H1 (cell line): ENCODE data around the gene SLC39A11. TPM values are rescaled to one million over a fixed set of nuclear protein-coding genes. Genes with fewer than 3 reads are reported as not detected.
A peak's percentile ranks its signal among the peaks of the same experiment; 100 is the strongest.

ENCODE experiments used
- CTCF ChIA-PET: fragments of 300-600 bp; sonication (Branson Sonifier 250); formaldehyde crosslinking; loops from one replicate; lab custom pipeline; 2021; ENCODE audit not compliant: partially characterized antibody; lab: Charles Lee
- POLR2A ChIA-PET: fragments of 300-600 bp; sonication (Branson Sonifier 250); formaldehyde crosslinking; loops from one replicate; lab custom pipeline; 2021; ENCODE audit warnings: inconsistent platforms; ENCODE audit not compliant: partially characterized antibody; lab: Charles Lee
- DNase-seq, 2 experiments: peaks; one replicate each; pipeline versions ENCODE4 v3.0.0 to v3.0.0-alpha.2; 2010 to 2022; ENCODE audit warnings: low spot score in 2 of 2, low read depth in 1 of 2, mixed read lengths in 1 of 2
- FAIRE-seq: peaks from 2 replicates; lab custom pipeline; 2011; peaks lifted over from hg19 to GRCh38; lab: Jason Lieb, UNC
- H2AFZ ChIP-seq: 2 replicates; pipeline ENCODE4 v1.8.1; 2012; ENCODE audit warnings: low read length, inconsistent platforms
- H2AK5ac ChIP-seq: 2 replicates; pipeline ENCODE4 v1.6.1; 2013; ENCODE audit warnings: low read depth, low read length
- H2BK120ac ChIP-seq: replicated peaks from 2 replicates; pipeline ENCODE3; 2013; ENCODE audit warnings: low read depth, low read length, inconsistent platforms
- H2BK12ac ChIP-seq: 2 replicates; pipeline ENCODE4 v1.6.1; 2013; ENCODE audit warnings: low read depth, low read length
- H2BK15ac ChIP-seq: 2 replicates; pipeline ENCODE4 v1.6.1; 2013; ENCODE audit warnings: low read length
- H2BK20ac ChIP-seq: 2 replicates; pipeline ENCODE4 v1.6.1; 2013; ENCODE audit warnings: low read length
- H2BK5ac ChIP-seq: 2 replicates; pipeline ENCODE4 v1.6.1; 2013; ENCODE audit warnings: low read depth, low read length
- H3K14ac ChIP-seq: 2 replicates; pipeline ENCODE4 v1.6.1; 2013; ENCODE audit warnings: inconsistent platforms; ENCODE audit not compliant: insufficient read length
- H3K18ac ChIP-seq: 2 replicates; pipeline ENCODE4 v1.6.1; 2013; ENCODE audit warnings: low read length; ENCODE audit errors: extremely low read depth
- H3K23ac ChIP-seq: 2 replicates; pipeline ENCODE4 v1.6.1; 2013; ENCODE audit warnings: inconsistent platforms; ENCODE audit not compliant: insufficient read length
- H3K23me2 ChIP-seq: 2 replicates; pipeline ENCODE4 v1.6.1; 2013; ENCODE audit warnings: low read depth, low read length
- H3K27ac ChIP-seq: 2 replicates; pipeline ENCODE4 v1.6.1; 2011; ENCODE audit warnings: low read depth, low read length, inconsistent platforms
- H3K27me3 ChIP-seq, 4 experiments: replicated peaks in 1 of 4; 1 replicate in 1 of 4; 2 replicates in 3 of 4; pipeline versions ENCODE4 v1.6.1 to v1.8.1; 2011 to 2013; ENCODE audit warnings: low read length in 3 of 4, mild to moderate bottlenecking in 3 of 4, inconsistent platforms in 2 of 4, mixed read lengths in 2 of 4, moderate library complexity in 1 of 4; ENCODE audit not compliant: control insufficient read depth in 3 of 4, insufficient read depth in 3 of 4; ENCODE audit errors: extremely low read depth in 1 of 4
- H3K36me3 ChIP-seq, 4 experiments: 2 replicates each; pipeline versions ENCODE4 v1.6.1 to v1.8.1; 2011 to 2013; ENCODE audit warnings: mild to moderate bottlenecking in 4 of 4, low read length in 3 of 4, moderate library complexity in 2 of 4, control low read depth in 1 of 4, inconsistent platforms in 1 of 4; ENCODE audit not compliant: insufficient read depth in 4 of 4, control insufficient read depth in 2 of 4
- H3K4ac ChIP-seq: replicated peaks from 2 replicates; pipeline ENCODE3; 2013; ENCODE audit warnings: low read length, low read depth, mixed read lengths, inconsistent platforms; ENCODE audit not compliant: insufficient read length
- H3K4me1 ChIP-seq, 4 experiments: replicated peaks in 1 of 4; 1 replicate in 1 of 4; 2 replicates in 3 of 4; pipeline versions ENCODE4 v1.6.1 to v1.8.1; 2011 to 2013; ENCODE audit warnings: low read length in 3 of 4, inconsistent platforms in 2 of 4, mixed read lengths in 1 of 4; ENCODE audit not compliant: insufficient read depth in 4 of 4, control insufficient read depth in 3 of 4
- H3K4me2 ChIP-seq, 2 experiments: 2 replicates each; pipeline versions ENCODE4 v1.6.1 to v1.8.1; 2011 to 2013; ENCODE audit warnings: low read depth in 2 of 2, low read length in 2 of 2, control low read depth in 1 of 2, inconsistent platforms in 1 of 2, mild to moderate bottlenecking in 1 of 2; ENCODE audit not compliant: insufficient read depth in 1 of 2
- H3K4me3 ChIP-seq, 4 experiments: fragments of 200-600, 300-600 bp in 1 of 4; sonication (generic), shearing (Covaris generic), sonication (Bioruptor Twin) in 1 of 4; 2 replicates each; pipeline versions ENCODE4 v1.5.1 to v1.8.1; 2011 to 2016; ENCODE audit warnings: low read length in 4 of 4, low read depth in 3 of 4, control low read depth in 2 of 4, inconsistent platforms in 2 of 4, mild to moderate bottlenecking in 2 of 4, mixed read lengths in 1 of 4, moderate library complexity in 1 of 4; ENCODE audit not compliant: insufficient read depth in 2 of 4; ENCODE audit errors: extremely low read depth in 1 of 4
- H3K56ac ChIP-seq: replicated peaks from 2 replicates; pipeline ENCODE3; 2013; ENCODE audit warnings: low read depth, mild to moderate bottlenecking, mixed read lengths, low read length, inconsistent platforms; ENCODE audit not compliant: insufficient read length
- H3K79me1 ChIP-seq: 2 replicates; pipeline ENCODE4 v1.6.1; 2013; ENCODE audit warnings: low read depth, low read length, control low read depth
- H3K79me2 ChIP-seq, 2 experiments: 2 replicates each; pipeline versions ENCODE4 v1.6.1 to v1.8.1; 2012 to 2013; ENCODE audit warnings: low read length in 2 of 2, mild to moderate bottlenecking in 2 of 2, inconsistent platforms in 1 of 2; ENCODE audit not compliant: insufficient read depth in 2 of 2, control insufficient read depth in 1 of 2
- H3K9ac ChIP-seq, 4 experiments: replicated peaks in 1 of 4; 1 replicate in 1 of 4; 2 replicates in 3 of 4; pipeline versions ENCODE4 v1.6.1 to v1.8.1; 2011 to 2013; ENCODE audit warnings: low read depth in 3 of 4, low read length in 3 of 4, control low read depth in 2 of 4, mild to moderate bottlenecking in 2 of 4, moderate library complexity in 2 of 4, inconsistent platforms in 1 of 4; ENCODE audit errors: extremely low read depth in 1 of 4
- H3K9me3 ChIP-seq, 2 experiments: 2 replicates each; pipeline versions ENCODE4 v1.6.1 to v1.8.1; 2012 to 2013; ENCODE audit warnings: mild to moderate bottlenecking in 2 of 2, moderate library complexity in 2 of 2, control low read depth in 1 of 2, inconsistent platforms in 1 of 2, low read depth in 1 of 2, low read length in 1 of 2, mixed read lengths in 1 of 2; ENCODE audit not compliant: insufficient read depth in 2 of 2
- H4K20me1 ChIP-seq, 2 experiments: replicated peaks in 1 of 2; 2 replicates each; pipeline versions ENCODE3 to v1.8.1; 2011 to 2013; ENCODE audit warnings: inconsistent platforms in 2 of 2, low read length in 2 of 2, mild to moderate bottlenecking in 1 of 2; ENCODE audit not compliant: insufficient read depth in 2 of 2, control insufficient read depth in 1 of 2
- H4K5ac ChIP-seq: 2 replicates; pipeline ENCODE4 v1.6.1; 2013; ENCODE audit warnings: low read length, low read depth, mixed read lengths, inconsistent platforms; ENCODE audit not compliant: insufficient read length
- H4K8ac ChIP-seq: 2 replicates; pipeline ENCODE4 v1.8.0; 2013; ENCODE audit warnings: mild to moderate bottlenecking, moderate library complexity, low read length, inconsistent platforms; ENCODE audit not compliant: insufficient read depth; ENCODE audit errors: extremely low read depth
- H4K91ac ChIP-seq: replicated peaks from 2 replicates; pipeline ENCODE3; 2013; ENCODE audit warnings: low read length, mixed read lengths, inconsistent platforms; ENCODE audit not compliant: insufficient read length
- FOSL1 ChIP-seq: IDR thresholded peaks from 2 replicates; pipeline ENCODE4 v1.6.1; 2011; ENCODE audit warnings: mild to moderate bottlenecking, low read depth, low read length, moderate library complexity; ENCODE audit not compliant: insufficient read depth
- HDAC2 ChIP-seq, 2 experiments: fragments of 300-600 bp in 1 of 2; sonication (generic) in 1 of 2; IDR thresholded peaks; 2 replicates each; pipeline ENCODE4 v1.6.1; 2011 to 2012; ENCODE audit warnings: low read depth in 2 of 2, low read length in 2 of 2, mild to moderate bottlenecking in 2 of 2, moderate library complexity in 2 of 2, borderline replicate concordance in 1 of 2, inconsistent platforms in 1 of 2
- JUN ChIP-seq: IDR thresholded peaks from 2 replicates; pipeline ENCODE4 v1.6.1; 2011; ENCODE audit warnings: low read depth, mild to moderate bottlenecking, improper control_type of control experiment, low read length
- POU5F1 ChIP-seq: IDR thresholded peaks from 2 replicates; pipeline ENCODE4 v1.6.1; 2011; ENCODE audit warnings: low read depth, mild to moderate bottlenecking, low read length, moderate library complexity
- SIX5 ChIP-seq: IDR thresholded peaks from 2 replicates; pipeline ENCODE4 v1.6.1; 2011; ENCODE audit warnings: mild to moderate bottlenecking, low read depth, low read length
- TAF7 ChIP-seq: optimal IDR thresholded peaks from 2 replicates; pipeline ENCODE3; 2011; ENCODE audit warnings: low read depth, mild to moderate bottlenecking, inconsistent platforms, low read length, moderate library complexity, borderline replicate concordance
- TEAD4 ChIP-seq: IDR thresholded peaks from 2 replicates; pipeline ENCODE4 v1.6.1; 2012; ENCODE audit warnings: low read depth, low read length, inconsistent platforms, mixed read lengths
- USF2 ChIP-seq: IDR thresholded peaks from 2 replicates; pipeline ENCODE4 v1.6.1; 2011; ENCODE audit warnings: low read length, improper control_type of control experiment
- ZNF274 ChIP-seq: IDR thresholded peaks from 2 replicates; pipeline ENCODE4 v1.7.0; 2012; ENCODE audit warnings: low read length, borderline replicate concordance; ENCODE audit errors: extremely low read depth
- WGBS, 2 experiments: shearing (Covaris generic) in 1 of 2; methylation state at CpG; one replicate each; pipeline versions ENCODE4 v1.1.6 to v1.1.7; 2013 to 2015; ENCODE audit warnings: low lambda C conversion rate in 2 of 2, mixed read lengths in 2 of 2, inconsistent platforms in 1 of 2, low coverage in 1 of 2, missing lambda C conversion rate in 1 of 2; ENCODE audit not compliant: insufficient replicate concordance in 2 of 2, insufficient coverage in 1 of 2, insufficient read length in 1 of 2; ENCODE audit errors: extremely low coverage in 1 of 2, missing lambda C conversion rate in 1 of 2; 5-methylcytosine and 5-hydroxymethylcytosine counted together
- polyA plus RNA-seq, 7 experiments: library from polyadenylated mRNA; depleted of rRNA in 3 of 7; stranded (reverse) in 5 of 7; unstranded in 2 of 7; fragments of >200 nt in 5 of 7; fragments of 200-250 nt in 2 of 7; gene quantifications; 1 replicate in 5 of 7; 2 replicates in 1 of 7; 4 replicates in 1 of 7; pipeline versions ENCODE4 v1.2.1 to v1.2.3, GENCODE V29; 2011 to 2013; ENCODE audit warnings: missing spikeins in 2 of 7, mixed read lengths in 2 of 7
- total RNA-seq: library from RNA; stranded (reverse); fragmentation: NEBNext Ultra II Directional; extraction: Animal tissue kit (Norgen Biotek cat#: 25700); gene quantifications from 2 replicates; pipeline ENCODE4 v1.2.1, GENCODE V29; 2021

The SLC39A11 gene
- total and polyA plus RNA-seq, 2 of the 8 experiments (the other 6 are each of a cell fraction or from before 2014, with no cell fraction given): 12.2 to 19.6 TPM

DNA sequence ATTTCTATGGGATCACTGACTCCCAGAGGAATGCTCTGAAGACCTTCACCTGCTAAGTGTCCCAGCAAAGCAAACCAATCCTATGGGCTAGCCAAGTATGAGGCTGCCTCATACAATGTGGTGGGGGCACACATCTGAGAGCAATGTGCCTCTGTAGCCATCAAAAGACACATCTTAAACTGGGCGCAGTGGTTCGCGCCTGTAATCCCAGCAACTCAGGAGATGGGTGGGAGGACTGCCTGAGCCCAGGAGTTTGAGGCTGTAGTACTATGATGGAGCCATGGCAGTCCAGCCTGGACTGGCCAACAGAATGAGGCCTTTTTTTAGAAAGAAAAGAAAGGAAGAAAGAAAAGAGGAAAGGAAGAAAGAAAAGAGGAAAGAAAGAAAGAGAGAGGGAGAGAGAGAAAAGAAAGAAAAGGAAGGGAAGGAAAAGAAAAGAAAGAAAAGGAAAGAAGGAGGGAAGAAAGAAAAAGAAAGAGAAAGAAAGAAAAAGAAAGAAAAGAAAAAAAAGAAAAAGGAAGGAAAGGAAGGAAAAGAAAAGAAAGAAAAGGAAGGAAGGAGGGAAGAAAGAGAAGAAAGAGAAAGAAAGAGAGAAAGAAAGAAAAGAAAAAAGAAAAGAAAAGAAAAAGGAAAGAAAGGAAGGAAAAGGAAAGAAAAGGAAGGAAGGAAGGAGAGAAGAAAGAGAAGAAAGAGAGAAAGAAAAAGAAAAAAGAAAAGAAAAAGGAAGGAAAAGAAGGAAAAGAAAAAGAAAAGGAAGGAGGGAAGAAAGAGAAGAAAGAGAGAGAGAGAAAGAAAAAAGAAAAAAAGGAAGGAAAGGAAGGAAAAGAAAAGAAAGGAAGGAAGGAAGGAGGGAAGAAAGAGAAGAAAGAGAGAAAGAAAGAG is 430.3 kb downstream of the SLC39A11 start:
- no peak overlapping the region for H4K91ac ChIP-seq
- no peak overlapping the region for H2BK120ac ChIP-seq
- no peak overlapping the region for H3K9ac ChIP-seq
- H3K18ac ChIP-seq: no peak overlapping the region
- no peaks in the 10 kb centered on the region for H4K20me1 ChIP-seq
- H3K4me3 ChIP-seq: no peak overlapping the region
- no peak overlapping the region for H4K5ac ChIP-seq
- WGBS, 2 experiments: 96% methylated on average over 3 of the region's 3 CpGs; no CpG with 5 or more reads in 1 of the 2 experiments
- H4K8ac ChIP-seq: no peak overlapping the region
- peaks cover 0 to 14% (median 6%) of the 10 kb centered on the region in 4 experiments; a peak in 5 of 7 replicates for H3K4me1 ChIP-seq
- peak overlapping the region; percentile 72; the same call in 1 of the 2 replicates for H2BK20ac ChIP-seq
- H3K4ac ChIP-seq: no peak overlapping the region
- H3K27ac ChIP-seq: no peak overlapping the region
- H3K9me3 ChIP-seq: no peaks in the 10 kb centered on the region
- no peaks in the 10 kb centered on the region for H3K23me2 ChIP-seq
- no peak overlapping the region for H3K56ac ChIP-seq
- no peak overlapping the region for H2BK12ac ChIP-seq
- no peak overlapping the region for H3K14ac ChIP-seq
- H3K23ac ChIP-seq: no peak overlapping the region
- no peaks in the 10 kb centered on the region for H3K79me2 ChIP-seq
- no peak overlapping the region for H2AFZ ChIP-seq
- 0 out of 2 replicates have a peak overlapping the region, but pooled peaks have one; percentile 53 for H2AK5ac ChIP-seq
- CTCF ChIA-PET: interaction anchor here (3.2 kb wide), 1 partner anchor 101 kb away, joined by 19 read pairs; no protein-coding TSS in a partner anchor
- no peak overlapping the region for H2BK15ac ChIP-seq
- H3K79me1 ChIP-seq: no peaks in the 10 kb centered on the region
- no peak overlapping the region for H2BK5ac ChIP-seq
- H3K36me3 ChIP-seq: no peaks in the 10 kb centered on the region
- H3K4me2 ChIP-seq: no peak overlapping the region
- POLR2A ChIA-PET: no interaction called here
- DNase-seq (no peak), FAIRE-seq (no peak)
- H3K27me3 ChIP-seq: no peaks in the 10 kb centered on the region; a peak in 1 of 7 replicates
- TF ChIP-seq ZNF274 (no peak), SIX5 (no peak), USF2 (no peak), POU5F1 (no peak), JUN (no peak), TAF7 (no peak), HDAC2 (IDR thresholded peaks at IDR 0.05; ENCODE audit: borderline replicate concordance in 1 of 2, low read depth in 2 of 2, low read length in 2 of 2) (no peak), TEAD4 (no peak), FOSL1 (no peak)
